Right lobe of liver (tissue), 4 donors: ENCODE results near the gene PMEL.

Source experiments
- POLR2A ChIP-seq: fragments of 450-650 bp; IDR thresholded peaks from one replicate; pipeline ENCODE4 v1.6.1; 2017; ENCODE audit warnings: antibody characterized with exemption, mild to moderate bottlenecking
- TF ChIP-seq, protein P1 (sequence below), 4 donors: fragments of 200-600 bp in 3 of 4; fragments of 450-650 bp in 1 of 4; IDR thresholded peaks; one replicate each; pipeline versions ENCODE4 v1.5.1 to v1.8.0; 2016 to 2022; ENCODE audit warnings: antibody characterized with exemption in 4 of 4, mild to moderate bottlenecking in 2 of 4
- donor health status: DM: no; HTN: no; CAD: no.
- donor health status: DM: no; HTN: no; CAD: no.
- donor health status: DM: no; HTN: yes; CAD: no.

DNA sequence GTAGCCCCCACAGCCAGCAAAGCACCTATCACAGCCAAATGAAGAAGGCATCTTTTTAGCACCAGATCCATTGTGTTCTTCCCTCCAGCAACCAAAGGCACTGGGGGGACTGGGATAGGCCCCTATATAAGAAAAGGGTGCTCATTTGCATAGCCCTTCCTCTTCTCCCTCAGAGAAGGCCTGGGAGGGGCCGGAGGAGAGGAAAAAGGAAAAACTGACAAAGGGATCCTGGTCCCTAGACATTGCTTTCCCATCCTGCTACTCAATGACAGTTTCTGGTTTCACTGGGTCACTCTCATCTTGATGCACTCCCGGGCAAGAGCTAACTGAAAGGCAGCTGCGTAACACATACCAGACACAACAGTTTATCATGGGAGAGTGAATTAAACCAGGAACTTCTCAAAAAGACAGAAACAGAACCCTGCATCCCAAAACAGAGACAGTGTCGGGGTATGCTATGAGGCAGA is at the start of gene PMEL:
- TF ChIP-seq, protein P1, sequence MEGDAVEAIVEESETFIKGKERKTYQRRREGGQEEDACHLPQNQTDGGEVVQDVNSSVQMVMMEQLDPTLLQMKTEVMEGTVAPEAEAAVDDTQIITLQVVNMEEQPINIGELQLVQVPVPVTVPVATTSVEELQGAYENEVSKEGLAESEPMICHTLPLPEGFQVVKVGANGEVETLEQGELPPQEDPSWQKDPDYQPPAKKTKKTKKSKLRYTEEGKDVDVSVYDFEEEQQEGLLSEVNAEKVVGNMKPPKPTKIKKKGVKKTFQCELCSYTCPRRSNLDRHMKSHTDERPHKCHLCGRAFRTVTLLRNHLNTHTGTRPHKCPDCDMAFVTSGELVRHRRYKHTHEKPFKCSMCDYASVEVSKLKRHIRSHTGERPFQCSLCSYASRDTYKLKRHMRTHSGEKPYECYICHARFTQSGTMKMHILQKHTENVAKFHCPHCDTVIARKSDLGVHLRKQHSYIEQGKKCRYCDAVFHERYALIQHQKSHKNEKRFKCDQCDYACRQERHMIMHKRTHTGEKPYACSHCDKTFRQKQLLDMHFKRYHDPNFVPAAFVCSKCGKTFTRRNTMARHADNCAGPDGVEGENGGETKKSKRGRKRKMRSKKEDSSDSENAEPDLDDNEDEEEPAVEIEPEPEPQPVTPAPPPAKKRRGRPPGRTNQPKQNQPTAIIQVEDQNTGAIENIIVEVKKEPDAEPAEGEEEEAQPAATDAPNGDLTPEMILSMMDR (IDR thresholded peaks at IDR 0.05): no peak
- TF ChIP-seq POLR2A: no peak
